ENCODE data around the gene OSTN. TPM values are rescaled to one million over a fixed set of nuclear protein-coding genes. Genes with fewer than 3 reads are reported as not detected.

The OSTN gene
- total RNA-seq, 4 donors from 2014 or later = not detected

DNA sequence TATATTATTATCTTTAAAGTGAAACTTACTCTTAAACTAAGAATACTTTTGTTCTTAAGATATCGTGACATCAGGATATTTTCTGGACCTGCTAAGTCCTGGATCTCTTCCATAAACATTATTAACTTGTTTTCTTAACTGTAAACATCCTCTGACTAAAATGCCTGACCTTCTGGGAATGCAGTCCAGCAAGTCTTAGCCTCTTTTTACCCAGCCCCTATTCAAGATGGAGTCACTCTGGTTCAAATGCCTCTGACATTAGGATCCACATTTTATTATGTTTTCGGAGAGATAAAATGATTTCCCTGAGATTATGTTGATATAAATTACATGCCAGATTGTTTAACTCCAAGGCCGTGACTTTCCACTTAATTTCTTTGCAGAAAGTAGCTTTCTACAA is 37.6 kb downstream of the OSTN start:
- H3K4me1 ChIP-seq = peaks cover 0 to 12% (median 0%) of the 10 kb centered on the region in 4 donors
- no peak overlapping the region for H3K4me3 ChIP-seq
- 59 to 64% methylated on average over 3 of the region's 3 CpGs for WGBS, 2 donors
- H3K9me3 ChIP-seq = no peaks in the 10 kb centered on the region
- no peak overlapping the region for H3K27ac ChIP-seq
- H3K27me3 ChIP-seq = no peaks in the 10 kb centered on the region
- TF ChIP-seq EP300 (IDR thresholded peaks at IDR 0.05) (no peak), POLR2A (IDR thresholded peaks at IDR 0.05) (no peak)
- TF ChIP-seq, protein P1, sequence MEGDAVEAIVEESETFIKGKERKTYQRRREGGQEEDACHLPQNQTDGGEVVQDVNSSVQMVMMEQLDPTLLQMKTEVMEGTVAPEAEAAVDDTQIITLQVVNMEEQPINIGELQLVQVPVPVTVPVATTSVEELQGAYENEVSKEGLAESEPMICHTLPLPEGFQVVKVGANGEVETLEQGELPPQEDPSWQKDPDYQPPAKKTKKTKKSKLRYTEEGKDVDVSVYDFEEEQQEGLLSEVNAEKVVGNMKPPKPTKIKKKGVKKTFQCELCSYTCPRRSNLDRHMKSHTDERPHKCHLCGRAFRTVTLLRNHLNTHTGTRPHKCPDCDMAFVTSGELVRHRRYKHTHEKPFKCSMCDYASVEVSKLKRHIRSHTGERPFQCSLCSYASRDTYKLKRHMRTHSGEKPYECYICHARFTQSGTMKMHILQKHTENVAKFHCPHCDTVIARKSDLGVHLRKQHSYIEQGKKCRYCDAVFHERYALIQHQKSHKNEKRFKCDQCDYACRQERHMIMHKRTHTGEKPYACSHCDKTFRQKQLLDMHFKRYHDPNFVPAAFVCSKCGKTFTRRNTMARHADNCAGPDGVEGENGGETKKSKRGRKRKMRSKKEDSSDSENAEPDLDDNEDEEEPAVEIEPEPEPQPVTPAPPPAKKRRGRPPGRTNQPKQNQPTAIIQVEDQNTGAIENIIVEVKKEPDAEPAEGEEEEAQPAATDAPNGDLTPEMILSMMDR (IDR thresholded peaks at IDR 0.05) = no peak
- DNase-seq (ENCODE audit: low spot score in 2 of 2) = no peak
- no peaks in the 10 kb centered on the region for H3K36me3 ChIP-seq

- 71 to 76% methylated on average over 5 of the region's 5 CpGs for WGBS, 2 donors
- no peaks in the 10 kb centered on the region for H3K27me3 ChIP-seq
- TF ChIP-seq, protein P1 (IDR thresholded peaks at IDR 0.05) = no peak
- TF ChIP-seq POLR2A (IDR thresholded peaks at IDR 0.05) = no peak
- no peak for TF ChIP-seq EP300 (IDR thresholded peaks at IDR 0.05)
- H3K4me1 ChIP-seq = peaks cover 0 to 12% (median 0%) of the 10 kb centered on the region in 4 donors
- no peaks in the 10 kb centered on the region for H3K9me3 ChIP-seq
- no peak overlapping the region for H3K27ac ChIP-seq
- no peak for DNase-seq (ENCODE audit: low spot score in 2 of 2)
- H3K36me3 ChIP-seq = no peaks in the 10 kb centered on the region
- no peak overlapping the region for H3K4me3 ChIP-seq
Observed at GRCh38 chr3:191237047-191237882, 38.2 kb downstream of the OSTN start.

GRCh38 chr3:191238321-191238817 is 39.3 kb downstream of the OSTN start:
- WGBS, 2 donors = 63% methylated on average over 4 of the region's 4 CpGs
- H3K4me1 ChIP-seq = peaks cover 0 to 12% (median 0%) of the 10 kb centered on the region in 4 donors

DNA sequence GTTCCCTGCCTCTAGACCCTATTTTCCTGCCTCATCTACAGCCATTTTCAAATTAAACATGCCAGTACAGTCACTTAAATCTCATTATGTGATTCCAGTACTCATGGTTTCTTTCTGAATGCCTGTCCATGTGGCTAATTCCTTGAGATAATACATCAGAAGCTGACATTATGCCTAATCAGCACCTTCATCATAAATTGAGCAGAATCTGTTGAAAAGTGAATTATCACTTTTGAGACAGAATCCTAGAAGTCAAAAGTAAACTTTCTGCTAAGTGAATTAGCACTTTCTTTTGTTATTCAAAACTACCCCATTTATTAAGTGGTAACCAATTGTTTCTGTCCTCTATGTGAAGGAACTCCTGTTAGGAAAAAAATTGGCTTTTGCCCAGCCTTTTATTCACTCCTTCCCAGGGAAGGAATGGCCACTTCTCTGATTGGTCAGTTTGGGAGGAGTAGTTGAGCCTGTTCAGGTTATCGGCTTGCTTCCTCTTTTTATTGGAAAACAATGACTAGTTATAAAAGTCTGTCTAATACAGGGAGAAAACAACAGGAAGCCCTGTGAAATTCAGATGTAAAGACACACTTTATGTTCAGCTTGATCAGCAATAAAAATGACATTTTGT is 40.5 kb downstream of the OSTN start:
- TF ChIP-seq POLR2A (IDR thresholded peaks at IDR 0.05) (no peak), EP300 (IDR thresholded peaks at IDR 0.05) (no peak)
- TF ChIP-seq, protein P1 (IDR thresholded peaks at IDR 0.05) = no peak
- H3K27me3 ChIP-seq = no peaks in the 10 kb centered on the region
- H3K4me3 ChIP-seq = no peak overlapping the region
- H3K36me3 ChIP-seq = no peaks in the 10 kb centered on the region
- WGBS, 2 donors = 22 to 39% methylated on average over 1 of the region's 1 CpG
- H3K9me3 ChIP-seq = no peaks in the 10 kb centered on the region
- H3K27ac ChIP-seq = no peak overlapping the region
- H3K4me1 ChIP-seq = peaks cover 0 to 12% (median 0%) of the 10 kb centered on the region in 4 donors
- DNase-seq (ENCODE audit: low spot score in 2 of 2) = no peak

More at GRCh38 chr3:191238321-191238817, 39.3 kb downstream of the OSTN start:
- Histone ChIP-seq H3K27me3 (no peaks in the 10 kb centered on the region), H3K27ac (no peak overlapping the region), H3K36me3 (no peaks in the 10 kb centered on the region), H3K9me3 (no peaks in the 10 kb centered on the region), H3K4me3 (no peak overlapping the region)
- TF ChIP-seq EP300 (IDR thresholded peaks at IDR 0.05) (no peak), POLR2A (IDR thresholded peaks at IDR 0.05) (no peak)
- TF ChIP-seq, protein P1 (IDR thresholded peaks at IDR 0.05) = no peak
- no peak for DNase-seq (ENCODE audit: low spot score in 2 of 2)

GRCh38 chr3:191240486-191240885 is 41.4 kb downstream of the OSTN start:
- no peak for DNase-seq (ENCODE audit: low spot score in 2 of 2)
- no peak overlapping the region for H3K27ac ChIP-seq
- 70 to 81% methylated on average over 5 of the region's 5 CpGs for WGBS, 2 donors
- no peaks in the 10 kb centered on the region for H3K27me3 ChIP-seq
- peaks cover 0 to 12% (median 0%) of the 10 kb centered on the region in 4 donors for H3K4me1 ChIP-seq
- TF ChIP-seq, protein P1 (IDR thresholded peaks at IDR 0.05) = no peak
- TF ChIP-seq POLR2A (IDR thresholded peaks at IDR 0.05) (no peak), EP300 (IDR thresholded peaks at IDR 0.05) (no peak)
- H3K36me3 ChIP-seq = no peaks in the 10 kb centered on the region
- H3K4me3 ChIP-seq = peak overlapping the region in 1 of 4 donors; percentile 35
- no peaks in the 10 kb centered on the region for H3K9me3 ChIP-seq

All from tibial nerve (tissue), 4 donors.